Camera-type eye (tissue), 1 donor: Measurements from ENCODE around the gene CD79A. TPM values are rescaled to one million over a fixed set of nuclear protein-coding genes. Genes with fewer than 3 reads are reported as not detected.

Source experiments
- total RNA-seq: library from RNA; depleted of rRNA; stranded (reverse); fragments of >200 nt; gene quantifications from one replicate; pipeline ENCODE4 v1.2.3, GENCODE V29; 2014

CD79A gene
- total RNA-seq = 0.99 TPM

DNA sequence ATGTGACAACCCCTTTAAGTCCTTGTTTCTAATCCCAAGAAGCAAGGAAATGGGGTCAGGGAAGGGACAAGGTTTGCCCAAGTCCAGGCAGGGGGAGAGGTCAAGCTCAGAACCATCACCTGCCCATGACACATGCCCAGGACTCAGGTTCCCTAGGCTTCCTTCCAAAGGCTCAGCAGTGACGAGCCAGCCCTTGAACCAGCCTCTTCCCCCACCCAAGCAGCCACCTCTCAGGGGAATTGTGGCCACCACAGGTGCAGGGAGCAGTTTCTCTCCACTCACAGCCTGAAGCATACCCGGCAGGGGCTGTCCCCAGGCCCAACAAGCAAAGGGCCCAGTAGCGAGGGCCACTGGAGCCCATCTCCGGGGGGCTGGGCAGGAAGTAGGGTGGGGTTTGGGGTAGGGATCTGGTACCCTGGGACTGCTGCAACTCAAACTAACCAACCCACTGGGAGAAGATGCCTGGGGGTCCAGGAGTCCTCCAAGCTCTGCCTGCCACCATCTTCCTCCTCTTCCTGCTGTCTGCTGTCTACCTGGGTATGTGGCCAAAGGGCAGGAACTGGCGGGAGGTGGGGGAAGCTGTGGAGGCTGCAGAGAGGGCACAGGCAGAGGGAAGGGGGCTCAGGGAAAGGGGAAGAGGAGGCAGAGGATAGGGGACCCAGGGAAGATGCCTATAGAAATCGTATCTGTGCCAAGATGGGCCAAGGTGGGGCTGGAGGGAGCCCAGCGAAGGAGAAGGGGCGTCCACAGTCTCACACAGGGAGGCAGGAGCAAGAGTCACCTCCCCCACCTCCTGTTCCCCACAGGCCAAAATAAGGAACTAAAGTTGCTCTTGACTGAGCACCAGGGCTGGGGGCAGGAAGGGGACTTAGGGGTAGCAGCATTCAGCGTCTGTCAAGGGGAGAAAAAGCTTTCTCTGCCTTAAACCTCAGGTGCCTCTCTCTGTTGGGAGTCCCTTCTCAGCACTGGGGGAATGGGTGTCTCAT lies at the start of gene CD79A:
Gene CD79A, plus strand, starts transcription at position 433 of the 986 bp plus-strand sequence. Its CDS starts 26 bp downstream, at position 459.

DNA sequence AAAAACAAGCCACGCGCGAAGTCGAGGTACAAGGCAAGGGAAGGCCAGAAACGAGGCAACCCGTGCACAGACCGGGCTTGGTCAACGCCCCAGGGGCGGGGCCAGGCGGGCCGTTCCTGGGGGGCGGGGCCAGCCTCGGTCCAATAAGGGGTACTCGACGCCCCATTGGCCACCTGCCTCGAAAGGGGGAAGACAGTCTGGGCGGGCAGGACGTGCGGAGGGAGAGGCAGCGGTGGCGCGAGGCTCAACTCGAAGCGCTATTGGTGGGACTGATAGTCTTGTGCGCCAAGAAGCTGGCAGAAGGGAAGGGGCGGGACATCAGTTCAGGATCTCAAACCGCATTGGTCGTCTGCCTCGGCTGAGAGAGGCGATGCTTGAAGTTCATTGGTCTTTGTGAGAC lies 32.5 kb upstream of the CD79A start, which contains the start of gene LYPD4:
Gene LYPD4, minus strand, starts transcription at position 83 of the 400 bp plus-strand sequence. CDS start 5,398 bp downstream, outside the sequence.

DNA sequence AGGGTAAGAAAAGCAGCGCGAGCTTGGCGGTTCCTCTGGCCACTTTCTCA lies 32.3 kb upstream of the CD79A start, which contains the start of gene DMRTC2:
Gene DMRTC2, plus strand, starts transcription at position 42 of the 50 bp plus-strand sequence. CDS start 2,387 bp downstream, outside the sequence.

DNA sequence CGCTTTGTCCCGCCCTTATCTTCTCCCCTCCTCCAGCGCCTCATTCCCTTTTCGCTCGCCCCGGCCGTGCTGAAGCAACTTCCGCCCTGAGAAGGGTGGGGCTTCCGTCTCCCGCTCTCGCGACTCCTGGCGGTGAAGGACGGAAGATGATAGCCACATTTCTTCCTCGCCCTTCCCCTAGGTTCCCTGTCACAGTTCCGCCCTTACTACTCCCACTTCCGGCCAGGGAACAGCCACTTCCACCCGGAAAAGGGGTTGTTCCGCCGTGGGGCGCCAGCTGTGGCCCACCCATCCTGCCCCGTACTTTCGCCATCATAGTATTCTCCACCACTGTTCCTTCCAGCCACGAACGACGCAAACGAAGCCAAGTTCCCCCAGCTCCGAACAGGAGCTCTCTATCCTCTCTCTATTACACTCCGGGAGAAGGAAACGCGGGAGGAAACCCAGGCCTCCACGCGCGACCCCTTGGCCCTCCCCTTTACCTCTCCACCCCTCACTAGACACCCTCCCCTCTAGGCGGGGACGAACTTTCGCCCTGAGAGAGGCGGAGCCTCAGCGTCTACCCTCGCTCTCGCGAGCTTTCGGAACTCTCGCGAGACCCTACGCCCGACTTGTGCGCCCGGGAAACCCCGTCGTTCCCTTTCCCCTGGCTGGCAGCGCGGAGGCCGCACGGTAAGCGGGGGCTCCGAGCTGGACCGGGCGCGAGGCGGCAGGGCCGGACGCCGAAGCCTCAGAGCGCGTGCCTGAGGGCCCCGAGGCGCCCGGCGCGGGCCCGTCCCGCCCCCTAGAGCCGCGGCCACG lies 17.3 kb upstream of the CD79A start, which contains the start of gene RPS19:
Gene RPS19, plus strand, starts transcription at position 638 of the 801 bp plus-strand sequence. CDS start 520 bp downstream, outside the sequence.

DNA sequence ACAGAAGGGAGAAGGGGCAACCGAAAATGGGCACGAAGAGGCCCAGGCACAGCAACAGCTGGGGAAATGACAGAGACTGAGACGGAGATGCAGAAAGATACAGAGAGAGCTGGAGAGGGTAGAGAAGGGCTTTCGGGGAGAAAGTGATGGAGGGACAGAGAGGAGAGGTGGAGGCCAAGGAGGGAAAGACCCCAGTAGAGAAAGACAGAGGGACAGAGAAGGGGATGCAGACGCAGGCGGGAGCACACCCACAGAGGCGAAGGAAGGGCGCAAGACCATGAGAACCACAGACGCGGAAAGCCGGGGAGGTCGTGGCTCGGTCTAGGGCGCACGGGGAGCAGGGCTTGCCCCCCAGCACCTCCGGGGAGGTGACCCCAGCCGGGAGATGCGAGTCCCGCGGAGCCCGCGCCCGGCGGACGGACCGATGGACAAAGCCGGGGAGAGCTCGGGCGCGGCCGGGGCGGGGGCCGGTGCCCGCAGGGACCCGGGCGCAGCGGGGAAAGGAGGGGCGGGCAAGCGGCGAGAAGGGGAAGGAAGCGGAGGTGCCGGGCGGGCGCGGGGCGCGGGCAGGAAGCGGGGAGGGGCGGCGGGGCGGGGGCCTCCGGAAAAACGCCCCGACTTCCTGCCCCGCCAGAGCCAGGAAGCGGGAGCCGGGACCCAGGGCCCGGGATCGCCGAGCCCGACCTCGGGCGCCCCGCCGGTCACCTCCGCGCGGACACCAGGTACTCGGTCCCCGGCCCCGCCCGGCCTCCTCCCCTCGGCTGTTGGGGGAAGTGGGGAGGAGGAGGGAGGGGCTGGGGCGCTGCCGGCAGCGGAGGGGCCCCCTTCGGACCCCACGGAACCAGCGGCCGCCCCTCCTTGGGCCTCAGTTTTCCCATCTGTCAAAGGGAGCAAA lies 5.7 kb downstream of the CD79A start, which contains the start of gene ARHGEF1:
Gene ARHGEF1, plus strand, starts transcription at position 617 of the 895 bp plus-strand sequence. CDS start 4,899 bp downstream, outside the sequence.

DNA sequence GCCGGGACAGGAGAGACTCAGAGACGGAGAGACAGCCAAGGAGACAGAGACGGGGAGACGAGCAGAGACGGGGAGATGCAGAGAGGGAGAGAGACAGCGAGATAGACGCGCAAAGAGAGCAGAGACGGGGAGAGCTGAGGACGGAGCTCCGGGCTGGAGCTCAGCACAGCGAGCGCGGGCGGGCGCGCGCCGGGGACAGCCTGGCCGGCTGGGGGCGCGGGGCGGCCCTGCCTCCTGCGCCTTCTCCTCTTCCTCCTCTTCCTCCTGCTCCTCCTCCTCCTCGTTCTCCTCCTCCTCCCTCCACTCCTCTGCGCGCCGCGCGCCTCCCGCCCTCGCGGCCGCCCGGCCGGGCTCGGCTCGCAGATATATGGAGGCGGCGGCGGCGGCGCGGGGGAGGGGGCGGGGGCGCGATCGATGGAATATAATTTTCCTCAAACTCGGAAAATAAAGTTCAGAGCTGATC lies 51.2 kb downstream of the CD79A start, which contains the start of gene ERFL:
Gene ERFL, minus strand, starts transcription at position 229 of the 463 bp plus-strand sequence. CDS start 15,530 bp downstream, outside the sequence.

Other genes with a start within 250 kb of the CD79A start
- 3.4 TPM for gene CEACAM7, start 189.0 kb upstream of the CD79A start, total RNA-seq
- 0.49 TPM for gene CEACAM5, start 168.7 kb upstream of the CD79A start, total RNA-seq
- 20.6 TPM for gene CEACAM6, start 121.7 kb upstream of the CD79A start, total RNA-seq
- gene CEACAM3, start 80.7 kb upstream of the CD79A start, total RNA-seq = 1.9 TPM
- not detected for gene LYPD4, start 32.6 kb upstream of the CD79A start, total RNA-seq
- gene DMRTC2, start 32.2 kb upstream of the CD79A start, total RNA-seq = not detected
- 297 TPM for gene RPS19, start 17.0 kb upstream of the CD79A start, total RNA-seq
- gene ARHGEF1, start 5.9 kb downstream of the CD79A start, total RNA-seq = 49.4 TPM
- gene ERFL, start 51.2 kb downstream of the CD79A start, total RNA-seq = not detected
- 57.5 TPM for gene RABAC1, start 82.0 kb downstream of the CD79A start, total RNA-seq
- 243 TPM for gene ATP1A3, start 117.0 kb downstream of the CD79A start, total RNA-seq
- 21.4 TPM for gene GRIK5, start 192.9 kb downstream of the CD79A start, total RNA-seq
- gene ZNF574, start 198.9 kb downstream of the CD79A start, total RNA-seq = 21.3 TPM